SK-MEL-5 (cell line): ENCODE results near the gene SLK. TPM values are rescaled to one million over a fixed set of nuclear protein-coding genes. Genes with fewer than 3 reads are reported as not detected.
A peak's percentile ranks its signal among the peaks of the same experiment; 100 is the strongest.

Experiments
- DNase-seq: peaks from one replicate; pipeline ENCODE4 v3.0.0-alpha.2; 2016; ENCODE audit warnings: low read depth, low spot score
- in situ Hi-C: cut with HindIII; loops from 2 replicates; pipeline ENCODE4 v1.10.0; 2016; ENCODE audit warnings: low sequenced_read_pairs, high pct_unique_total_duplicates, low pct_unique_long_range_greater_than_20kb
- total RNA-seq: library from RNA; depleted of rRNA; stranded (reverse); fragments of >200 nt; shearing (Covaris generic); gene quantifications from 2 replicates; pipeline ENCODE4 v1.2.3, GENCODE V29; 2014

SLK gene
- total RNA-seq, 1 experiment from 2014 or later: 29.0 TPM

- DNase-seq: no peak
- in situ Hi-C loops: no loop called here
These were observed 8.2 kb downstream of the SLK start for GRCh38 chr10:103975169-103975568.

DNA sequence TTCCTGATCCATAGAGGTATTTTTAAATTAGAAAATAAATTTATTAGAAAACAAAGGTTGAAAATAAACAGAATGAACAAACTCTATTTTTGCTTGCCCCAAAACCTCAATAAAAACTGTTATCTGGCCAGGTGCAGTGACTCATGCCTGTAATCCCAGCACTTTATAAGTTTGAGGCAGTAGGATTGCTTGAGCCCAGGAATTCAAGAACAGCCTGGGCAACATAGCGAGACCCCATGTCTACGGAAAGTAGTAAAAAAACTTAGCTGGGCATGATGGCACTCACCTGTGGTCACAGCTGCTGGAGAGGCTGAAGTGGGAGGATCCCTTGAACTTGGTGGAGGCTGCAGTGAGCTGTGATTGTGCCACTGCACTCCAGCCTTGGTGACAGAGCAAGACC lies 10.3 kb downstream of the SLK start:
- in situ Hi-C loops: no loop called here
- no peak for DNase-seq

- no peak for DNase-seq
- in situ Hi-C loops: no loop called here
These were observed 12.6 kb downstream of the SLK start for GRCh38 chr10:103979530-103979929.

GRCh38 chr10:103980288-103980906 lies 13.5 kb downstream of the SLK start:
- in situ Hi-C loops: no loop called here
- no peak for DNase-seq

DNA sequence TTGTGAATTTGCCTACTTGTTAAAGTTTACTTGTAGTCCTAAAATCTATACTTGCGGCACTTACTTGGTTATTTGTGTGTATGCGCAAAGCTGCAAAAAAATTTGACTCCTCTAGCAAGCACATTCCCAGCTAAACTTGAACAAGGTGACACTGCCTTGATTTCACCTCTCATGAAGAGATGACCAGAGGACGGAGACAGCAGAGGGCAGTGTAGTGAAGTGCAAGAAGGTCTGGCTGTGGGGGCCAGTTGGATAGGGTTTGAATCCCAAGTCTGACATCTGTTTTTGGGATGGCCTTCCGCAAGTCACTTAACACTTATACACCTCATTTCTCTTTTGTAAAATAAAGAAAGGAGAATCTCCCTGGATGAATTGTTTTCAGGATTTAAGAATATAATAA lies 15.7 kb downstream of the SLK start:
- DNase-seq: peak; percentile 55

DNA sequence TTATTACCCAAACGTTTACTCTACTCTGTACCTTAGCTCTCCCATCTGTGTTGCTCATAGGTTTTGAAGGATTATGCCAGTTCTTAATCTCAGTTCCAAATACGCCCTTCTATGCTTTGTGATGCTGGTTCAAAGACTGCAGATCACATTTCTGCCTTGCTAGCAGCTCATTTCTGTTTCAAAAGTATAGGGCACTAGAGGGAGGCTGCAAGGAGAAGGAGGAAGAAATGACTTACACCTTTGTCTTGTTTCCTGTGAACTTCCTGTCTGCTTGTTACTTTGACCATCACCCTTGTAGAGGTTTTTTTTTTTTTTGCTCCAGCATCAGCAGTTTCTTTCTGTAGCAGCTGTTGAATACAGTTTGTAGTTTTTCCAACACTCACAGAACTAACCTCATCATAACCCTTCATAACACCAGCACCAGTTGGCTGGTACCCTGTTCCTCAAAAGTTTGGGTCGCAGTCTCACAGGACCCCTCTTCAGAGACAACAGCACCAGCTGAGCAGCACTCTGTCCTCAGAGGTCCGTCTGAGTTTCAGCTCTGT lies 16.5 kb downstream of the SLK start:
- no peak for DNase-seq
- in situ Hi-C loops: no loop called here

More for the DNA sequence above, 15.7 kb downstream of the SLK start:
- in situ Hi-C loops: no loop called here

GRCh38 chr10:103985726-103986125 lies 18.8 kb downstream of the SLK start:
- in situ Hi-C loops: no loop called here
- no peak for DNase-seq

- in situ Hi-C loops: no loop called here
- no peak for DNase-seq
These were observed 19.4 kb downstream of the SLK start for GRCh38 chr10:103986360-103986759.

DNA sequence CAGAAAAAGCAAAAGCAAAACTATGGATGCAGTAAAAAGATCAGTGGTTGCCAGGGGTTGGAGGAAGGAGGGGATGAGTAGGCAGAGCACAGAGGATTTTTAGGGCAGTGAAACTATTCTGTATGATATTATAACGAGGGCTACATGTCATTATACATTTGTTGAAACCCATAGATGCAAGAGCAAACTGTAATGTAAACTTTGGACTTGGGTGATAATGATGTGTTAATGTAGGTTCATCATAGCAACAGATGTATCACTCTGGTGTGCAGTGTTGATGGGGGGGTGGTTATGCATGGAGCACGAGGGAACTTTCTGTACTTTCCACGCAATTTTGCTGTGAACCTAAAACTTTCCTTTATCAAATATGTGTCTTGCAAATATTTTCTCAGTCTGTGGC lies 23.2 kb downstream of the SLK start:
- DNase-seq: no peak
- in situ Hi-C loops: no loop called here

DNA sequence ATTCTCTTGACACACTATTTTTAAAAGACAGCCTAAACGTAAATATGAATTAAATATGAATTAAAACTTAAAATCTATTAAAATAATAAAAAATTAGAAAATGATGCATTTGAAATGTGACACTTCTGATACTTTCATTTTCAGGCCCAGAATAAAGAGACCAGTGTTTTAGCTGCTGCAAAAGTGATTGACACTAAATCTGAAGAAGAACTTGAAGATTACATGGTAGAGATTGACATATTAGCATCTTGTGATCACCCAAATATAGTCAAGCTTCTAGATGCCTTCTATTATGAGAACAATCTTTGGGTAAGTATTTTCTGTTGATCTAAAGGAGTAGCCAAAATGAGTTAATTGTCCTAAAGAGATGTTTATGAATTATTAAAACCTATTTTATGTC lies 23.6 kb downstream of the SLK start:
- DNase-seq: no peak
- in situ Hi-C loops: no loop called here

- in situ Hi-C loops: no loop called here
- DNase-seq: no peak
These were observed 24.6 kb downstream of the SLK start for GRCh38 chr10:103991393-103992128.

- DNase-seq: no peak
- in situ Hi-C loops: no loop called here
These were observed 28.2 kb downstream of the SLK start for GRCh38 chr10:103995134-103995533.

DNA sequence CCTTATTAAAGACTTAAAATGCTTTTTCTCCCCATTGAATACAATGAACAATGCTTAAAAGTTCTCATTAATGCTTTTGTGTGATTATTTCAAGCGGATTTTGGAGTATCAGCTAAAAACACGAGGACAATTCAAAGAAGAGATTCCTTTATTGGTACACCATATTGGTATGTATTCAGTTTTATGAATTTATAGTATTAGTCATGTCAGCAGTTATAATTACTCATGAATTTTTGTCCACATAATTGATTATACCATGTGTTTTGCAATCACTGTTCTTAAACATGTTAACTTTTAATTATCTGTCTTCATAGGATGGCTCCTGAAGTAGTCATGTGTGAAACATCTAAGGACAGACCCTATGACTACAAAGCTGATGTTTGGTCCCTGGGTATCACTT lies 31.9 kb downstream of the SLK start:
- in situ Hi-C loops: no loop called here
- no peak for DNase-seq

DNA sequence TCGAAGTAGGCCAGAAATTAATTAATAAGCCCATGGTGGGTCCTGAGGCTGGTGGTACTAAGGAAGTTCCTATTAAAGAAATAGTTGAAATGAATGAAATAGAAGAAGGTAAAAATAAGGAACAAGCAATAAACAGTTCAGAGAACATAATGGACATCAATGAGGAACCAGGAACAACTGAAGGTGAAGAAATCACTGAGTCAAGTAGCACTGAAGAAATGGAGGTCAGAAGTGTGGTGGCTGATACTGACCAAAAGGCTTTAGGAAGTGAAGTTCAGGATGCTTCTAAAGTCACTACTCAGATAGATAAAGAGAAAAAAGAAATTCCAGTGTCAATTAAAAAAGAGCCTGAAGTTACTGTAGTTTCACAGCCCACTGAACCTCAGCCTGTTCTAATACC lies 36.0 kb downstream of the SLK start:
- in situ Hi-C loops: loop anchor here (10.0 kb wide), 1 partner anchor 88 kb away; the partner anchor contains the start of gene STN1
- no peak for DNase-seq

DNA sequence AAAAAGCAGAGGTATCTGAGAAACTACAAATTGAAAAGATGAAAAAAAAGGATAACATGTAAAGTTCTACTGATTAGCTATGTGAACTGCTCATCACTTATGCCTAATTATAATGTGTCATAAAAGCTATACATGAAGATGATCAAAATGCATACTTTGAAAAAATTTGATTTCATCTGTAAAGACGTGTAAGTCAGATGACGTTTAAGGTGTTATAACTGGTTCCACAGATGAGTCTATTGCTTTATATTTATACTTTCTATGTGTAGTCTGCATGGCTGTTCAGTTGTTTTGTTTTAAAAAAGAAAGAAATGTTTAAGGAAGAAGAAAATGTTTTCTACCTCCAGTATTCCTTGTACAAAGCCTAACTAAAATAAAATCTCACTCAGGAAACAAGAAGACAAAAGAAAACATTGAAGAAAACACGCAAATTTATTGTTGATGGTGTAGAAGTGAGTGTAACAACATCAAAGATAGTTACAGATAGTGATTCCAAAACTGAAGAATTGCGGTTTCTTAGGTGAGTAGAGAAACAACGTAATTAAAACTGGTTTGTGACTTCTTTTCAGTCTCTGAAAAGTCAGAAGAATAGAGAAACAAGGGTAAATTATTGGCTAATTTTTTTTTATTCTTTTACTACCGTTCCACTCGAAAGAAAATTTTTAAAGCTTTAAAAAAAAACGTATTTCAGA lies 38.4 kb downstream of the SLK start:
- in situ Hi-C loops: loop anchor here (10.0 kb wide), 1 partner anchor 91 kb away; the partner anchor contains the start of gene STN1
- DNase-seq: no peak

GRCh38 chr10:104011904-104012303 lies 45.0 kb downstream of the SLK start:
- DNase-seq: no peak
- in situ Hi-C loops: no loop called here

GRCh38 chr10:104013489-104013888 lies 46.5 kb downstream of the SLK start:
- in situ Hi-C loops: no loop called here

DNA sequence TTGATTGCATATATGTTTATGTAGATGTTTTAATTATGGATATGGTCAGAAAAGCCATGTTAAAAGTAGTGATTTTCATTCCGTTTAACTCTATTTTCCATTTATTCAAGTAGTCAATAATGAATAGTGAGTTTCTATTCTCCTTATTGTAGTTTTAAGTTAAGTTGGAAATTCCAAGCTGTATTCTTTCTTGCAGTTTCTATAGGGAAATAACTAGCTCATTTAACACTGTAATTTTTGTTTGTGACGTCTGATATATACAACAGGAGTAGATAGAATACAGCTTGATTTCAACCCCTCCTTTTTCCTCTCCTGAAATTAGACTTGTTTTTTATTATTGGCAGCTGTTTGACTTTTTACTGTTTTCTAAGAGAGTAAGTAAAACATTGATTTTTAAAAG lies 47.2 kb downstream of the SLK start:
- in situ Hi-C loops: no loop called here
- DNase-seq: no peak

More at GRCh38 chr10:104013489-104013888, 46.5 kb downstream of the SLK start:
- DNase-seq: no peak
